GM19193 (cell line): ENCODE measurements around the gene ERH.

Source experiments
- POLR2A ChIP-seq: IDR thresholded peaks from 4 replicates; pipeline ENCODE4 v1.6.1; 2011; ENCODE audit not compliant: insufficient read depth, insufficient read length; ENCODE audit errors: extremely low read depth

Gene ERH

GRCh38 chr14:69350892-69351291 is 47.2 kb downstream of the ERH start:
- no peak for TF ChIP-seq POLR2A

DNA sequence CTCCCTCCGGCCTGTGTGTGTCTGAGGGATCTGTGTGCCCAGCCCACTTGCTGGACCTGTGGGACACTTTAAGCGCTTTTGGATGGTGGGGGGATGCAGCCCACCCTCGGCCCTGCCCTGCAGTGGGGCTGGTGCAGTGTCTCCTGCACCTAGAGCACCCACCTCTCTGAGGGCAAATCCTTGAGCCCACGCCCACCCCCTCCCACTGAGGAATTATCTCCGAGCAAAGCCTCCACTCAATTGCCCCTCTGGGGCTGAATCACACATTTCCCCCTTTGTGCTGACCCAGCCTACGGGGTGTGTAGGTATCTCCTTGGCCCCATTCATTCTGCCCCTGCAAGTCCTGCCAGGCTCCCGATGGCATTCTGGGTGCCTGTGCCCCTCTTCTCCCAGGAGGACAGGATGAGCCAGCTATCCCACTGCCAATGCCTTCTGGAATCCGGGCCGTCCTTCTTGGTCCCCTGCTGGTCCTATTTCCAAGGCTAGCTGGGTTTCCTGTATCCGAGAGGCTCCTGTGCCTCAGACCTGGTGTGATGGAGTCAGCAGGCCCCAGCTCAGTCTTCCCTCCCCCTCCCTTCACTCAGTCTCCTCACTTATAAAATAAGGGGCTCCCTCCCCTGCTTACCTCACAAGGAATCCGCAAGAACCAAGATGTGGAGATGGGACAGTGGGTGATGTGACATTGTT is 48.9 kb downstream of the ERH start:
- TF ChIP-seq POLR2A, result no peak

DNA sequence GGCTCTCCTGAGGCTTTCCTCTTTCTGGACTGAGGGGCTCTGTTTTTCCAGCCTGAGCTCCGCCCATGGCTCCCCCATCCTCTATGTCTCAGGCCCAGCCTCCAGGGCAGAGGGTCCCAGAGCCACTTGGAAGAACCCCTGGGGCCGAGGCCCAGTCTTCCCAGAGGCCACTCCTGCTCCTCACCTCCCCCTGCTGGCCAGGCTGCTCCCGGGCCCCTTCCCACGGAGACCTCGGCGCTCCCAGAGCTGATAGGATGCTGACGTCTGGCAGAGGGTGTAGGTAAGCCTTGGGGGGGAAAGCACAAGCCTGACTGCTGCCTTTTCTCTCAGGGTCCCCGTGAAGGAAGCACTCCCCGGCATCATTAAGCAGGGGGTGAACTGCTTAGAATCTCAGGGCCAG is 51.4 kb downstream of the ERH start:
- TF ChIP-seq POLR2A, result no peak

GRCh38 chr14:69345402-69345801 is 52.7 kb downstream of the ERH start:
- TF ChIP-seq POLR2A, result no peak

GRCh38 chr14:69344171-69344570 is 53.9 kb downstream of the ERH start:
- no peak for TF ChIP-seq POLR2A

- no peak for TF ChIP-seq POLR2A
Measured at GRCh38 chr14:69342928-69343525, 55.1 kb downstream of the ERH start.

DNA sequence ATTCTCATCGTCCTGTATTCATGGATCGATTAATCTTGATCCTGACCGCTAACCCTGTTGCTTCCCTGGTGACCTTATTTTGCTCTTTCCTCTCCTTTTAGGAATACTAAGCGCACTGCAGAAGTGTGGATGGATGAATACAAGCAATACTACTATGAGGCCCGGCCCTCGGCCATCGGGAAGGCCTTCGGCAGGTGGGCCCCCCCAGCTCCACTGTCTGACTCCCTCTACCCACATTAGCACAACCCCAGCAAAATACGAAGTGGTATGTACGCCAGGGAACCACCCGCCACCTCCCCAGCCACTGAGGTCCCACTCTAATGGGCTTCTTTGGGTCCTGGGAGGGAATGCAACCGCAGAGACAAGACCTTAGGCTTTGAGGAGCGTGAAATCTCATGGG is 58.7 kb downstream of the ERH start:
- no peak for TF ChIP-seq POLR2A

DNA sequence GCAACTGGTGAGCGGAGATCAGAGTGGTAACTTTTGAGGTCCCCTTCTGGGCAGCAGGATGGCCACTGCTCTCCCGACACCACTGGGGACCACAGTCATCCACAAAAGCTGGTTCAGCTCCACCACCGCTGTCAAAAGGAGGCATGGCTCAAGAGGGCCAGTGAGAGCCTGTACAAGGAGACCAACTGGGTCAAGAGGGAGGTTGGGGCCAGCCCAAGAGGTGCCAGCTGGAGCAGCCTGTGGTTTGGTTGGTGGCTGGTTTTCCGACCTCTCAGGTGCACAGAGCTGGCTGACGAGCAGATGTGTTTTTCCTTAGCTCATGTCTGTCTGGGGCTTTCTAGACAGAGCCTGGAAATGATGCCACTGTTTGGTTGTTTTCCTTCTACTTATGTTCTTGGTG is 60.1 kb downstream of the ERH start:
- TF ChIP-seq POLR2A, result no peak

DNA sequence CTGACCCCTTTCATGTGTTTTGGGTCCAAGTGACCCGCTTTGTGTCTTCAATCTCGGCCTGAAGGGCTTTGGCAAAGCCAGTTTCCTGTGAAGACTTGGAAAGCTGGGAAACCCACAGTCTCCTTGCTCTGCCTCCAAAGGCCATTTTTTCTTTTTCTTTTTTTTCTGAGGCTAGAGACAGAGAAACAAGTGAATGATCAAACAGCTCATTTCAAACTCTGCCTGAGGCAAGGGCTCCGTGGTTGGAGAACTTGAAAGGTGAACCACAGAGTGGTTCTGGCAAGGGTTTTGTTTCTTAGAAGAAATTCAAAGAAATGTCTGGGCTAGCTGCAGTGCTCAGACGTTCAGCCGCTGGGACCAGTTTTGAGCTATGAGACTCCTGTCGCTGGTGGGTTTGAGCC is 62.7 kb downstream of the ERH start:
- no peak for TF ChIP-seq POLR2A

DNA sequence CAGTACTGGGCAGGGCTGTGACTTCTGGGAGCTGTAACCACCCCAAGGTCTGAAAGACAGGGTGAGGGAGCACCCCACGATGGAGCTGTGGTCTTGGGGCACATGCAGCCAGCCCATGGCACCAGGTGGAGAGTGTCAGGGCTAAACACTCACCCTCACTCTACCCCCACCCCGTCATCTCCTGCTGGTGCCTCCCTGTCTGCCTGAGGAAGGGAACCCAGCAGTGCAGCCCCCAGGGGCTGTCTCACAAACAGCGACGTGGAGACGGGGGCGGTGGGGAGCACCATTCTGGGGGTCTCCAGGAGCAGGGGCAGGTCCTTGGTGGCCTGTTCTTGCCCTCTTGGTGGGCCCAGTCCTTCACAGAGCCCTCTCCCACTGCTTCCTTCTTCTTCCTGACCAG is 63.5 kb downstream of the ERH start:
- no peak for TF ChIP-seq POLR2A

- TF ChIP-seq POLR2A, result no peak
Measured at GRCh38 chr14:69333791-69334337, 64.2 kb downstream of the ERH start.

- TF ChIP-seq POLR2A, result no peak
Measured at GRCh38 chr14:69332782-69333395, 65.2 kb downstream of the ERH start.

GRCh38 chr14:69331206-69331605 is 66.9 kb downstream of the ERH start:
- TF ChIP-seq POLR2A, result no peak
